Astrocyte (in vitro differentiated cells and primary cell): ENCODE results near the gene SSX1. TPM values are rescaled to one million over a fixed set of nuclear protein-coding genes. Genes with fewer than 3 reads are reported as not detected.
"Not testable (repeated sequence)": the region's sequence is repeated elsewhere in the genome, so short reads cannot be mapped to it uniquely, and the experiment has no call there.

Experiments used
- DNase-seq: peaks from one replicate; pipeline ENCODE4 v3.0.0-alpha.2; 2010; ENCODE audit warnings: low read depth
- FAIRE-seq: peaks from 2 replicates; lab custom pipeline; 2011; peaks lifted over from hg19 to GRCh38; lab: Jason Lieb, UNC
- H2AFZ ChIP-seq: 2 replicates; pipeline ENCODE4 v1.6.0; 2012; ENCODE audit warnings: low read depth, low read length, inconsistent platforms
- H3K27ac ChIP-seq: 2 replicates; pipeline ENCODE4 v1.5.1; 2011; ENCODE audit warnings: low read depth, low read length, inconsistent platforms
- H3K27me3 ChIP-seq: 2 replicates; pipeline ENCODE4 v1.6.0; 2011; ENCODE audit warnings: low read length, inconsistent platforms; ENCODE audit not compliant: insufficient read depth
- H3K36me3 ChIP-seq: 2 replicates; pipeline ENCODE4 v1.5.1; 2011; ENCODE audit warnings: low read length, inconsistent platforms; ENCODE audit not compliant: insufficient read depth
- H3K4me1 ChIP-seq: 2 replicates; pipeline ENCODE4 v1.5.1; 2011; ENCODE audit warnings: low read length, inconsistent platforms; ENCODE audit not compliant: insufficient read depth
- H3K4me2 ChIP-seq: 2 replicates; pipeline ENCODE4 v1.6.0; 2012; ENCODE audit warnings: low read length, inconsistent platforms
- H3K4me3 ChIP-seq: 2 replicates; pipeline ENCODE4 v1.5.1; 2011; ENCODE audit warnings: low read depth, mild to moderate bottlenecking, low read length, inconsistent platforms; ENCODE audit not compliant: insufficient read depth
- H3K79me2 ChIP-seq: 2 replicates; pipeline ENCODE4 v1.6.0; 2012; ENCODE audit warnings: mild to moderate bottlenecking, low read length, inconsistent platforms; ENCODE audit not compliant: insufficient read depth
- H3K9ac ChIP-seq: 2 replicates; pipeline ENCODE4 v1.6.0; 2012; ENCODE audit warnings: mild to moderate bottlenecking, low read length, inconsistent platforms
- H3K9me3 ChIP-seq: 2 replicates; pipeline ENCODE4 v1.5.1; 2012; ENCODE audit warnings: low read depth, mild to moderate bottlenecking, low read length, inconsistent platforms; ENCODE audit not compliant: insufficient read depth
- H4K20me1 ChIP-seq: 2 replicates; pipeline ENCODE4 v1.6.0; 2012; ENCODE audit warnings: low read length, inconsistent platforms; ENCODE audit not compliant: insufficient read depth
- H3K27ac Mint-ChIP-seq: one replicate; pipeline ENCODE4 v1.8.0; 2021; ENCODE audit warnings: mild to moderate bottlenecking, mixed read lengths; ENCODE audit not compliant: unreplicated experiment
- H3K27me3 Mint-ChIP-seq: one replicate; pipeline ENCODE4 v1.8.0; 2021; ENCODE audit warnings: low read depth, mixed read lengths; ENCODE audit not compliant: unreplicated experiment
- H3K36me3 Mint-ChIP-seq: one replicate; pipeline ENCODE4 v1.8.0; 2021; ENCODE audit warnings: low read depth, mixed read lengths; ENCODE audit not compliant: unreplicated experiment
- H3K4me1 Mint-ChIP-seq: one replicate; pipeline ENCODE4 v1.8.0; 2021; ENCODE audit warnings: low read depth, mixed read lengths; ENCODE audit not compliant: unreplicated experiment
- H3K4me3 Mint-ChIP-seq: one replicate; pipeline ENCODE4 v1.8.0; 2021; ENCODE audit warnings: mild to moderate bottlenecking, moderate library complexity, mixed read lengths; ENCODE audit not compliant: unreplicated experiment
- H3K9me3 Mint-ChIP-seq: one replicate; pipeline ENCODE4 v1.8.0; 2021; ENCODE audit warnings: mild to moderate bottlenecking, mixed read lengths; ENCODE audit not compliant: unreplicated experiment
- EZH2 ChIP-seq: IDR thresholded peaks from 2 replicates; pipeline ENCODE4 v1.6.1; 2012; ENCODE audit warnings: mild to moderate bottlenecking, low read length, inconsistent platforms; ENCODE audit not compliant: insufficient read depth
- total RNA-seq: library from RNA; stranded (reverse); gene quantifications from 2 replicates; pipeline ENCODE4 v1.2.1, GENCODE V29; 2021
- TF ChIP-seq, protein P1 (sequence below): IDR thresholded peaks from 2 replicates; pipeline ENCODE4 v1.5.1; 2011; ENCODE audit warnings: low read depth, mild to moderate bottlenecking, inconsistent platforms, low read length, moderate library complexity; ENCODE audit not compliant: insufficient read depth

Gene SSX1
- total RNA-seq, 1 donor from 2014 or later: not detected

DNA sequence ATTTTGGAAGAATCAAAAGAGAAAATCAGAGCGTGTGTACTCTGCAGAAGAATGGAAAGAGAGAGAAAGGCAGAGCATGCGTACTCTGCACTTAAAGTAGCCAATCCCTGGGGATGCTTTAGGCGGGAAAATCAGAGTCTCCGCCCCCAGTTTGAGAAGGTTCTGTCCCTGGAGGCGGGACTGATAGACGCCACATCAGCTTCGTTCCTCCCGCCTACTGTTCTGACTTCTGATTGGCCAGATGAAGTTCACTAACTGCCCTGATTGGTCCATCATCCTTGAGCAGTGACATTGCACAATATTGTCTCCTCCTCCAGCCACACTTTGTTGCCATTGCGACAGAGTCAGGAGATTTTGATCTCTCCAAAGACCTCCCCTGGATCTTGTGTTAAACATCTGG, 23.8 kb downstream of the SSX1 start:
- DNase-seq (no peak), FAIRE-seq (no peak)
- Histone ChIP-seq H3K79me2 (no peaks in the 10 kb centered on the region), H2AFZ (no peak overlapping the region), H4K20me1 (no peaks in the 10 kb centered on the region), H3K9ac (no peak overlapping the region), H3K27me3 (no peaks in the 10 kb centered on the region), H3K9me3 (no peaks in the 10 kb centered on the region), H3K36me3 (no peaks in the 10 kb centered on the region), H3K4me2 (no peak overlapping the region), H3K27ac (no peak overlapping the region), H3K4me1 (no peaks in the 10 kb centered on the region), H3K4me3 (no peak overlapping the region)
- Mint-ChIP-seq H3K4me1 (no peaks in the 10 kb centered on the region), H3K27me3 (no peaks in the 10 kb centered on the region), H3K4me3 (no peak overlapping the region), H3K27ac (no peak overlapping the region), H3K36me3 (no peaks in the 10 kb centered on the region), H3K9me3 (no peaks in the 10 kb centered on the region)
- TF ChIP-seq, protein P1, sequence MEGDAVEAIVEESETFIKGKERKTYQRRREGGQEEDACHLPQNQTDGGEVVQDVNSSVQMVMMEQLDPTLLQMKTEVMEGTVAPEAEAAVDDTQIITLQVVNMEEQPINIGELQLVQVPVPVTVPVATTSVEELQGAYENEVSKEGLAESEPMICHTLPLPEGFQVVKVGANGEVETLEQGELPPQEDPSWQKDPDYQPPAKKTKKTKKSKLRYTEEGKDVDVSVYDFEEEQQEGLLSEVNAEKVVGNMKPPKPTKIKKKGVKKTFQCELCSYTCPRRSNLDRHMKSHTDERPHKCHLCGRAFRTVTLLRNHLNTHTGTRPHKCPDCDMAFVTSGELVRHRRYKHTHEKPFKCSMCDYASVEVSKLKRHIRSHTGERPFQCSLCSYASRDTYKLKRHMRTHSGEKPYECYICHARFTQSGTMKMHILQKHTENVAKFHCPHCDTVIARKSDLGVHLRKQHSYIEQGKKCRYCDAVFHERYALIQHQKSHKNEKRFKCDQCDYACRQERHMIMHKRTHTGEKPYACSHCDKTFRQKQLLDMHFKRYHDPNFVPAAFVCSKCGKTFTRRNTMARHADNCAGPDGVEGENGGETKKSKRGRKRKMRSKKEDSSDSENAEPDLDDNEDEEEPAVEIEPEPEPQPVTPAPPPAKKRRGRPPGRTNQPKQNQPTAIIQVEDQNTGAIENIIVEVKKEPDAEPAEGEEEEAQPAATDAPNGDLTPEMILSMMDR: no peak
- TF ChIP-seq EZH2: no peak

DNA sequence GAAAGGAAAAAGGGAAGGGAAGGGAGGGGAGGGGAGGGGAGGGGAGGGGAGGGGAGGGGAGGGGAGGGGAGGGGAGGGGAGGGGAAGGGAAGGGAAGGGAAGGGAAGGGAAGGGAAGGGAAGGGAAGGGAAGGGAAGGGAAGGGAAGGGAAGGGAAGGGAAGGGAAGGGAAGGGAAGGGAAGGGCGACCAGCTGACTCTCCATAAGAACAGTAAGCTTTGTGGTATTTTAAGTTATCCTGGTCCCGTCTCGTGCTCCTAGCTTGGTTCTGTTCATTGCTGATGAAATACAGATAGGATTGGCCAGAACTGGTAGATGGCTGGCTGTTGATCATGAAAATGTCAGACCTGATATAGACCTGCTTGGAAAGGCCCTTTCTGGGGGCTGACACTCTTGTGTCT, 25.5 kb downstream of the SSX1 start:
- H3K79me2 ChIP-seq, H3K36me3 ChIP-seq, H3K9me3 ChIP-seq, H2AFZ ChIP-seq, H3K9me3 Mint-ChIP-seq, FAIRE-seq, H3K4me3 Mint-ChIP-seq, H3K4me3 ChIP-seq, H3K4me1 ChIP-seq, H3K4me2 ChIP-seq, H3K27me3 Mint-ChIP-seq, DNase-seq, H3K9ac ChIP-seq, H3K27me3 ChIP-seq, H3K27ac ChIP-seq, H3K4me1 Mint-ChIP-seq, H3K36me3 Mint-ChIP-seq, H3K27ac Mint-ChIP-seq, H4K20me1 ChIP-seq: not testable (repeated sequence)

DNA sequence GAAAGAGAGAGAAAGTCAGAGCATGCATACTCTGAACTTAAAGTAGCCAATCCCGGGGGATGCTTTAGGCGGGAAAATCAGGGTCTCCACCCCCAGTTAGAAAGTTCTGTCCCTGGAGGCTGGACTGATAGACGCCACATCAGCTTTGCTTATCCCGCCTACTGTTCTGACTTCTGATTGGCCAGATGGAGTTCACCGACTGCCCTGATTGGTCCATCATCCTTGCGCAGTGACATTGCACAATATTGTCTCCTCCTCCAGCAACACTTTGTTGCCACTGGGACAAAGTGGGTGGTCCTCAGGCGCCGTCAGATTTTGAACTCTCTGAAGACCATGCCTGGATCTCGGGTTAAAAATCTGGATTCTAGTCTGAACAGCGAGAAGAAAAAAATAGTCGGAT, 51.0 kb downstream of the SSX1 start:
- Histone ChIP-seq H3K36me3 (no peaks in the 10 kb centered on the region), H3K4me1 (no peaks in the 10 kb centered on the region), H4K20me1 (no peaks in the 10 kb centered on the region), H2AFZ (no peak overlapping the region), H3K4me2 (no peak overlapping the region), H3K27ac (no peak overlapping the region), H3K27me3 (no peaks in the 10 kb centered on the region), H3K9me3 (no peaks in the 10 kb centered on the region), H3K79me2 (no peaks in the 10 kb centered on the region), H3K4me3 (no peak overlapping the region), H3K9ac (no peak overlapping the region)
- TF ChIP-seq EZH2: no peak
- TF ChIP-seq, protein P1: no peak
- no peaks in the 10 kb centered on the region for H3K36me3 Mint-ChIP-seq
- no peak for DNase-seq
- no peaks in the 10 kb centered on the region for H3K9me3 Mint-ChIP-seq
- H3K4me3 Mint-ChIP-seq: no peak overlapping the region
- H3K27me3 Mint-ChIP-seq: peaks cover 2% of the 10 kb centered on the region
- FAIRE-seq: no peak
- no peaks in the 10 kb centered on the region for H3K4me1 Mint-ChIP-seq
- H3K27ac Mint-ChIP-seq: no peak overlapping the region

DNA sequence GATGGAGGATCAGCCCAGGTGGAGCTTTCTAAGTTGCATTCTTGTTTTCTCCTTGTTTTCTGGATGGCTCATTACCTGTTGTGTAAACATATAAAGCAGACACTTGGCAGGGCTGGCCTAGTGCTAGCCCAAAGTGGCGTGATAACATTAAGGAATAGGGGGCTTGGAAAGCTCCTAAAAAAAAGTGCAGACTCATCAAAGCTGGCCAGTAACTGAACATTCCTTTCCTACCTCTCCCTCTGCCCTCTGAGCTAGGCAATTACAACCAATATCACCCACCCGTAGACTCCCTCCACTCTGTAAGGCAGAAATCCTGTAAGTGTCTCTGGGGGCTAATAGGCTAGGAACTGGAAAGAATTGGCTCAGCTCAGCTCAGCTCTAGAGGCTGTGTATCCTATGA, 58.8 kb downstream of the SSX1 start:
- H3K27ac Mint-ChIP-seq, DNase-seq, H3K4me1 Mint-ChIP-seq, H3K4me3 Mint-ChIP-seq, H3K27ac ChIP-seq, H3K4me1 ChIP-seq, H3K79me2 ChIP-seq, H2AFZ ChIP-seq, H3K9ac ChIP-seq, H3K9me3 Mint-ChIP-seq, H3K9me3 ChIP-seq, H3K4me3 ChIP-seq, FAIRE-seq, H3K36me3 Mint-ChIP-seq, H4K20me1 ChIP-seq, H3K36me3 ChIP-seq, H3K27me3 ChIP-seq, H3K4me2 ChIP-seq, H3K27me3 Mint-ChIP-seq: not testable (repeated sequence)
